NCI-H69 (cell line): ENCODE measurements around the gene NFATC1.

ENCODE experiments used
- DNase-seq: peaks from one replicate; lab custom pipeline; 2025; lab: John Stamatoyannopoulos, UW

NFATC1 gene

DNA sequence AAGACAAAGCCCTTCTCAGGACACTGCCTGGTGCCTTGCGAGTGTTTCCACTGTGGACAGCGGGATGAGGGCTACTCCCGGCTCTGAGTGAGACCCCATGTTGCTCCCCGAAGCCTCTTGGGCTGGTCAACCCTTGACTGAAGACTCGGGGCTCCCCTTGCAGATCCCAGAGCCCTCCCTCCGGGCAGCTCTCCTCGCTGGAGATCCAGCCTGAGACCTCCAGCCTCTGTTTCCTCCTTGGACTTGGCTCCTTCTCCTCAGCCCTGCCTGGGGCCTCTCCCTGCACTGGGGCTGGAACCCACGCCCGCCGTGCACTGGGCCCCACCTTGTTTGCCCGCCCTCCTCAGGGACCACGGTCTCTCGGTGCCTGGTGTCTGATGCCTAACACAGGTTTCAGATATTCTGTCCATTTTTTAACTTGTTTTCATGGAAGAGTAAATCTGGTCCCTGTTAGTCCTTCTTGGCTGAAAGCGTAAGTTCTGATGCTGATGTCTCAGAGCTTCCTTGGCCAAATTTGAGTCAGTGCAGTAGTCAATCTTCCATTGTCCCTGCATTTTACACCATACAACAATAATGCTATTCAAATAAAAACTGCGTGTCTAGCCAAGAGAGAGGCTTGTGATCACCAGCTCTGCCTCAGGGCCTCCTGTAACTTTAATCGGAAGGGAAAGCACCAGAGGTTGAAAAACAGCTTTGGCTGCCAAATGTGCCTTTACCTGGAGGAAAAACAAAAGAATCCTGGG lies 144.6 kb downstream of the NFATC1 start:
- no peak for DNase-seq

DNA sequence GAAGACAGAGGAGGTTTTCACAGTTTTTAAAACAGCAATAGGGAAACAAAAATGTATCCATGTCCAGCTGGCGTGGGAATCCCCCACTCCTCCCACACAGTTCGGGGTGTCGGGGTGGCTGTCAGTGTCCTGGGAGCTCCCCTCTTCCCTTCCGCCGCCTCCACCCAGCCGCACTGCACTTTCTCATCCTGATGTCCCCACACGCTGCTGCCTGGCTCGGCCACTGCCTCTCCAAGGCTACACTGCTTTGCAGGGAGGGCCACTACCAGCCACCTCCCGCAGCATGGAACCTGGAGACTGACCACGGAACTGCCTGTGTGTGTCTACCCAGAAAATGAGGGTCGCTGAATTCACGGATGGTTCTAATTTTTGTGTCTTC lies 145.2 kb downstream of the NFATC1 start:
- DNase-seq, result no peak

DNA sequence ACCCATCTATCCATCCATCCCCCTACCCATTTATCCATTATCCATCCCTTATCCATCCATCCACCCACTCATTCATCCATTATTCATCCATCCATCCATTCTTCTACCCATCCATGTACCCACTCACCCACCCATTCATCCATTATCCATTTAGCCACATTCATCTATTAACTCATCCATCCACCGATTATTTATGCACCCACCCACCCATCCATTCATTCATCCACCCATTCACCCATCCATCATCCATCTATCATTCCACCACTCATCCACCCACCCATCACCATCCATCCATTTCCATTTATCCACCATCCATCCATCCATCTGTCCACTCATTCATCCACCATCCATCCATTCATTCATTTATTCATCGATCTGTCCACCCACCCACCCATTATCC lies 146.5 kb downstream of the NFATC1 start:
- DNase-seq, result no peak

DNA sequence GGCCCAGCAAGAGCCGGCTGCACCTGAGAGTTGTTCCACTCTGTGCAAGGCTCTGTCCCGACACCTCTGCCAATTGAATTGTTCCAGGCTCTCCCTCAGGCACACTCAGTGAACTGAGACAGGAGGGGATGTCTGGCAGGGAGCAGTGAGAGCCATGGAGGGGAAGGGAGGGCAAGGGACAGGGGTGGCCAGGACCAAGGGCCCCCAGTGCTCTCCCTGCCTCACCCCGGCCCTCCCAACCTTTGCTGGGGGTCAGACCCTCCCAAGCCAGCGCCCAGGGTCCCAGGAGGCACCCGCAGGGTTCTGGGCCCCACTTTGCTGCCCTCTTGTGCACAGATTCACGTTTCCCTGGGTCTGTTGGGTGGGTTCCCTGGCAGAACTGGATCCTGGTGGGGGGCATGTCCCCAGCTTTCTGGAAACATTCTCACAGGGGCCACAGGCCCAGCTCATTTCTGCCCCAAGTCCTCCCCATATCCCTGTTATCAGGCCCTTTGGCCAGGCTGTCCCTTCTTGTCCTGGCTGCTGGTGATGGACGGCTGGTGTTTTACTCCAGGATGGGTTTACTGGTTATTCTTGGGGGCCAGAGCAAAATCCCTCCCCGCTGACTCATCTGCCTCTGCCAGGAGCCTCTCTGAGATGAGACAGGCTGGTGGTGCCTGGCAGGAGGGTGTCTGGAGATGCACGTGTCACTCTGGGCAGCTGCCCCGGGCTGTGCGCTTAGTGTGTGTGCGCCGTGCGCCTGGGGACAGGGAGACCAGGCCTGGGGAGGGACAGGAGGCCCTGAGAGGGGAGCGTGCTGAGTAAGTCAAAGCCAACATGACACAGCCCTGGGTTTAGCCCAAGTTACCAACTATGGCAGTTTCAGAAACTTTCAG lies 147.4 kb downstream of the NFATC1 start:
- DNase-seq, result no peak

DNA sequence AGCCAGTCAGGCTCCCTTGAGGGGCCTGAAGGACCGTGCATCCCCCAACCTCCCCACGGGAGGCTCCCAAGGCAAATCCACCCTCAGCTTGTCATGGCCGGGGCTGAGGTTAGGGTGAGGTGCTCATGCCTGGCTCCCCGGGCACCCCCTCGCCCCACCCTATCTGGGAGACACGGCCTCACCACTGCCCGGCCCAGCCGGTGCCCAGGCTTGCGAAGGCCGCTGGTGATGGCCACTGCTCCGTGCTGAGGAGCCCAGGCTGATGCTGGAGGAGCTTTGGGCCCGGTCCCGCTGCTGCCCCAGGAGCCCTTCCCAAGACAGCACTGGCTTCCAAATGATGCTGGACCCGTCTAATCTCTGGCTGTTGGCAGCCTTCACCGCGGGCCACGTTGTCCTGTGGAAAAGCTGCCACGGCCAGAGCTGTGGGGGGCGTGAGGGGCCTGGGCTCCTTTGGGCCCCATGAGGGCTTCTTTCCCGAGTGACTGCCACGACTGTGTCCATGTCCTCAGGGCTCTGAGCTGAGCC lies 148.2 kb downstream of the NFATC1 start:
- no peak for DNase-seq

DNA sequence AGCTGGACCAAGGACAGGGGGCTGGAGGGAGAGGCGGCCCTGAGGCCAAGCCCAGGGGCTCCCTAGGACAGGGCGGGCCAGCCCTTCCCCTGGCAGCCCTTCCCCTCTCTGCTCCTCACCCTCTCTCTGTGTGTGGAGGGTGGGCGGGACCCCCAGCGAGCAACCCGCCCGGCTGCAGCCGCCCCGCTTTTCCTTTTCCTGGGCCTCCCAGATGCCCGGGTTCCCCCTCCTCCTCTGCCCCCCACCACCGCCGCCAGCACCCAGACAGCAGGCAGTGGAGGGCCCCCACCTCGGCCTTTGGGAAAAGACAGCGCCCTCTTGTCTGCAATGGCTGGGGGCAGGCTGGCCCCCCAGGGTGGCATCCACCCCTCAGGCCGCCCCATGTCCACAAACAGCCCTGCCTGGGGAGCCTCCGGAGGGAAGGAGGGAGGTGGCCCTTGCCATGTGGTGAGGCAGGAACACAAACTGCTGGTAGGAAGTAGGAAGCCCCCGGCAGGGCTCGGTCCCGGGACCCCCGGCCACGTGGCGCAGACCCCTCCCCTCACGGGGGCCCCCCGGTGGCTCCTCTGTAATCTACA lies 148.7 kb downstream of the NFATC1 start:
- no peak for DNase-seq

DNA sequence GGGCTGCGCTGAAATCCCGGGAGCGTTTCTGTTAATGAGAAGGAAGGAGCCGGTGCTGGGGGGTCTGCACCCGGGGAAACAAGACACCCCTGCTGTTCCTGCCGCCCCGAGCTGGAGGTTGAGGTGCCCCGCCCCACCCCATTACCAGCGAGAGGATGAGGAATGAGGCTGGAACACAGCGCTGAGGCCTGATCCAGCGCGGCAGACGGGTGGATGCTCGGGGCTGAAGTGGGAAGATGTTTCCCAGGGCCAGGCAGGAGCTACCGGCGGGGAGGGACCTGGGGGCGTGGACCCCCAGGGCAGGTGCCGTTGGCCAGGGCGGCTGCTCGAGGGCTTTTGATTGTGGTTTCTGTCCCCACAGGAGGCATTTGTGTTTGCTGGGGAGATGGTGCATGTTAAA lies 149.5 kb downstream of the NFATC1 start:
- no peak for DNase-seq

DNA sequence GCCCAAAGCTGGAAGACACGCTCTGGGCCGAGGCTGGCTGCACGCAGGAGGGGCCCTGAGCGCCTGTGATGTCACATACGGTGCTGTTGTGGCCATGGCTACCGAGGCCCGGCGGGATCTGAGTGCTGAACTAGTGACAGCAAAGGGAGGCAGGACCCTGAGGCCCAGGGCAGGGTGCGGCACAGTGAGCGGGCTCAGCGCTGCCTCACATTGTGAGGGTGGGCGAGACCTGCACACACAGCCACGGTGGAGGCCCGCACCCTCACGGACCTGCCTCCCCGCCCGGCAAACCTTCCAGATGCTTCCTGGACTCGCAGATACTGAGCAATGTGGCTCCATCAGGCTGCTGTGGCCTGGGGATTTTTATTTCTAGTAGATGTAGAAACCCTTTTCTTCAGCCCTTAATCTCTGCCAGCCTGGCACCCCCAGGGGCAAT lies 150.0 kb downstream of the NFATC1 start:
- no peak for DNase-seq

DNA sequence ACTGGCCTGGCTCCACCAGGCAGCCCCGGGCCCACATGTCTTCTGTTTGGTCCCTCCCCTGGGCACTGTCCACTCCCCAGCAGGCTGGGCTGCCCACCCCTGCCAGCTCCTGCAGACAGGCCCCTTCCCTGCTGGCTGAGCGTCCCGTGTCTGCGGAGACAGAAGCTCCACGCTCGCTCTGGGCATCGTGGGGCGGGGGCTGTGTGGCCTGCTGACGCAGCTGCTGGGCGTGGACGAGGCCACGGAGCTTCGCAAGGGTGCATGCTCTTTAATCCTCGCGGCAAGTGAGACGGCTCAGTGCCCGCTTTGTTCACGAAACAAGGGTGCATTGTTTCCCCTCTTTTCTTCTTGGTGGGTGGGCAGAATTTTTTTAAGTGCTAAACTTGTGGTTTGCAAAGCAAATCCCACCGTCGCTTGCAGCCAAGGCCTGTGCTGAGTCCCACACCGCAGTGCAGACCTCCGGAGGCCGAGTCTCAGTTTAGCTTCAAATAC lies 151.1 kb downstream of the NFATC1 start:
- DNase-seq, result no peak

DNA sequence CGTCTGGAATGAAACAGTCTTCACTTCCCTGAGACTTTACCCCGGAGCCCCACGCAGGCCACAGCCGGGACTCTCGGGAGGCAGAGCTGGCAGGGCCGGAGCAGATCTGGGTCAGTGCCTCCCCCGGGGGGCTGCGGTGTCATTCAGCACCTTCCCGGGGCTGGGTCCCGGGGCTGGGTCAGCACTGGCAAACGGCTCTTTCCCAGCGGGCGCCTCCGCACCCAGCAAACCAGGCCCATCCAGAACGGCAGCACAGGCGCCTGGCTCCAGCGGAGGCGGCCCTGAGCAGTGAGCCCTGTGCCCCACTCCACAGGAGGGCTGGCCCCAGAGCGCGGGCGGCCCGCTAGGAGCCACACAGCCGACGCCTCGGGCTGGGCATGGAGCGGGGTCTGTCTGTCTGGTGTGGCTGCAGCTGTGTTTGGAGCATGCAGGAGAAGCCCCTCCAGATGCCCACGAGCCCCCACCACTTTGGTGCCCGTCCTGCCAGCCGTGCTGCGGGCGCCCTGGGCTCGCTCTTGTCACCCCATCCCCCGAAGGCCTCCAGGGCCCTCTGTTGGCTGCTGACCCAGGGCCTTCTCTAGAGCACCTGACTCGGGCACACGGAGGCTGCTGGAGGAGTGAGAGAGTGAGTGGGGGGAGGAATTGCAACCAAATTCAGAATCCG lies 151.8 kb downstream of the NFATC1 start:
- DNase-seq, result no peak

DNA sequence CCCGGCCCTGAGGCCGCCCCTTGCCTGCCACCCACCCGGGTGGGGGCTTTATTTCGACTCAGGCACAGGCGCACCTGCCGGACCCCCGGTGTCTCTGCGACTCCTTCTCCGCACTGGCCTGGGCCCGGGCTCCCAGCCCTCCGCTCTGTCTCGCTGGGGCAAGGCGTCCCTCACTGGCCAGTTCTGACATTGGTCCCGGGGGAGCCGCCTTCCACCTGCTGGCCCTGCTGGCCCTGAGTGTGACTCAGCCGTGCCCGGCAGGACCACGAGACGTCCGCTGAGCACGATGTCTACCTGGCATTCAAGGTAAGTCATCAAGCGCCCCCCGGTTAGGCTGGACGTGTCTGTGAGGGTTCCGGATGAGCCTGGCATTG lies 152.3 kb downstream of the NFATC1 start:
- no peak for DNase-seq

DNA sequence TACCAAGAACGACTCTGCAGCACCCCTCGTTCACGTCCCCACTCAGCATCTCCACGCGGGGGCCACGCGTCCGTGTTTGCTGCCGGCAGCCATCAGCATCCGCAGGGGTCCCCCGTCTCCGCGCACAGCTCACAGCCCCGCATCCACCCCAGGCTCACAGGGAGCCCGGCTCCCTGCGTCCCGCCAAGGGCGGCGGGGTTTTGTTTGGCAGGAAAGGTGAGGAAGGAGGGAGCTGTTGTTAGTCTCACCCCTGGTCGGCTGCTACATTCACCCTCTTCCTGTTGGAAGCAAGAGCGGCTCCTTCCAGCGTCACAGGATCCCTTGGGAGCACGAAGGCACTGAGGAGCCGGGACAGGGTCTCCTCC lies 152.9 kb downstream of the NFATC1 start:
- DNase-seq, result no peak

DNA sequence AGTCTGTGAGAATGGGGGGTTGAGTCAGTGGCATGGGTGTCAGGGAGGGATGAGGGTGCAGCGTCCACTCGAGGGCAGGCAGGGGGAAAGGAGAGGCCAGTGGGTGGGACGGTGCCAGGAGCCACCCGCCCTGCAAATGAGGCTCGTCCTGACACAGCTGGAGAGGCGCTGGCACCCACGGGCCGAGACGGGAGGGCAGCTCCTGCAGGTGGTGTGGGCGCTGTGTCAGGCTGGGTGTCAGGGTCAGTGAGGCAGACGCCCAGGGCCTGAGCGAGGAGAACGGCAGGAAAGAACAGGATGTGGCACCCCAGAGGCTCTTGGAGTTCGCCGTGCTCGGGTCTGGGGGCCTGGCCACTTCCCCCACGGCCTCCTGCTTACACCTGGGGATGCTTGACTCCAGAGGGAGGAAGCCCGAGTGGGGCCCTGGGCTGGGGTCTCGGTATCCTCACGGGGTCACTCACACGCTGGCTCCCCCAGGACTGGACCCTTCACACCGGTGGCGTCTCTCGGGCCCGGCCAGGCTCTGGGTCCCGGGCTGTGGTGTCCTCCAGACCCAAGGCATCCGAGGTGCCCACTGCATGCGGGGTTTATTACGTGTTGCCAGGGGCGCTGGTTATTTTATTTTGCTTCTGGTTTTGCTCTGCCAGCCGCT lies 153.4 kb downstream of the NFATC1 start:
- DNase-seq, result no peak

DNA sequence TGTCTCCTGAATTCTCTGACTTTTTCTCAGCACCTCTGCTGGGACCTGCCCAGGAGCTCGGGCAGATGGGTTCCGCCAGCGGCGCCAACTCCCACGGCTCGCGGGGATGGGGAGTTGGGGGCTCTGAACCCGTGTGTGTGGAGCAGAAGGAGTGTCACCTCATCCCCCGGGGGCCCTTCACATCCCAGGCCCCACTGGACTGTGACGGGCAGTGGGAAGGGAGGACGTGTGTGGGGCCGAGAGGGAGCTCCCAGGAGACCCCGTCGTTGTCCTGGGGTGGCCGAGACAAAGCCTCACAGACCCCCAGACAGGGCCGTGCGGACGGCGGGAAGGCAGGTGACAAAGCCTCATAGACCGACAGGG lies 153.9 kb downstream of the NFATC1 start:
- no peak for DNase-seq

DNA sequence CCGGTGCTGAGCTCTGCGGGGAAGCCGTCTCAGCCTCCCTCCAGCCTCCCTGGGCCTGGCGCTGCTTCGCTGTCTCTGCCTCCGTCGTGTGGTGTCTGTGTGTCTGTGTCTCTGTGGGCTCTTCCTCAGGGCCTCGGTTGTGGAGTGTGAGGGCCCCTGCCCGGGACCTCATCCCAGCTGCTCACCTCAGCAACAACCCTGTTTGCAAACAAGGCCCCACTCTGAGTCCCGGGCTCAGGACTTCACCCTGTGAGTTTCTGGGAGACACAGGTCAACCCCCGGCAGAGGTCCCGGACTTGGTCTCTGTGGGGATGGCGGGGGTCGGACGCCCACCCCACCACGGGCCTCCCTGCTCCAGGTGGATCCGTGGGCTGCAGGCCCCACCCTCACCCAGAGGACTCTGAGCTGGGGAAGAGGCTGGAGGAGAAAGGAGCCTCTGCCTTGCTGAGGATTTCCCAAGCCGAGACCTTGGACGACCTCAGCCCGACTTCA lies 156.5 kb downstream of the NFATC1 start:
- DNase-seq, result no peak

DNA sequence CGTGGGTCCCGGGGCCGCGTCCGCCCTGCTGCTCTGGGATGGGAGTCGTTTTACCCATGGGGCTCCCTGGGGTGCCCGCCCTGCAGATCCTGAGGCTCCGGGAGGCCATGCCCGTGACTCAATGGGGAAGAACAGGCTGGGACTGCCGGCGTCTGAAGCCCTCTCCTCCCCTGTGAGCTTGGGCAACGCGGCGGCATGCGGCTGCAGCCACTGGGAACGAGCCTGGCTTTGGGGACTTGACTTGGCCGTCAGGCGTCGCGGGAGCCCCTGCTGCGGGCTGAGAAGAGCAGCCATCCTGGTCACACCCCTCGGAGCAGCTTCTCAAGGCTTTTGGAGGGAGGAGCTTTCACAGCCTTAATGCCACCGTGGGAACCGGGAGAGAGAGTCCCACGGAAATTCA lies 157.0 kb downstream of the NFATC1 start:
- peak; percentile 21 for DNase-seq

DNA sequence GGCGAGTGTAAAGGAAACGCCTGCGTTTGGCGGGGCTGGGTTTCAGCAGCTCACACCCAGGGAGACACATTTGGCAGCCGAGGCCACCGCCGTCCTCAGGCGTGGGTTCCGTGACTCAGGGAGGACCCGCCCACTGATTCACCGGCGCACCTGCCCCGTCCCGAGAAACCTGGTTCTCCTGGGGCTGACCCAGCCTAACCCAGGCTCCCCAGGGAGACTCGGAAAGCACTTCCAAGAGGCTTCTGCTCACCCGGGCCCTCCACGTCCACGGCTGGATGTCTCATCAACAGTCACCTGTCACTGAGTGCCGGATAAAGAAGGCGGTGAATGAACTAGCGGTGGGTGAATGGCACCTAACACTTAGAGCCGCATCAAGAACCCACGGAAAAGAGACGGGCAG lies 157.4 kb downstream of the NFATC1 start:
- DNase-seq, result no peak

DNA sequence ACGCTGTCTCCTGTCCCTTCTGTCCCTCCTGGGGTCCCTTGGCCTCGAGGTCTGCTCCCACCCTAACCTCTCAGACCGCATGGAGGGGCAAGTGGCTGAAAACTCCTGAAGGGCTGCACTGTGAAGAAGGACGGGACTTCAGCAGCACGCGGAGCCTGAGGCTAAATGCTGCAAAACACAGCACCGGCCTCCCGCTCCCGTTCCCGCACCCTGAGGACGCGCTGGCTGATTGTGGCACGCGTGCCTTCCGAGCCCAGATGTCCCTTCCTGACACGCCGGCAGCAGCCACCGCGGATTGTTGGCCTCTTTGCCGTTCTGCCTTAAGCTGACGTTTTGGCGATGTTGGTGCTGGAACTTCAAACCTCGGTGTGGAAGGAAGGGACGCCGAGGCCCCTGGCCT lies 158.0 kb downstream of the NFATC1 start:
- DNase-seq, result no peak

DNA sequence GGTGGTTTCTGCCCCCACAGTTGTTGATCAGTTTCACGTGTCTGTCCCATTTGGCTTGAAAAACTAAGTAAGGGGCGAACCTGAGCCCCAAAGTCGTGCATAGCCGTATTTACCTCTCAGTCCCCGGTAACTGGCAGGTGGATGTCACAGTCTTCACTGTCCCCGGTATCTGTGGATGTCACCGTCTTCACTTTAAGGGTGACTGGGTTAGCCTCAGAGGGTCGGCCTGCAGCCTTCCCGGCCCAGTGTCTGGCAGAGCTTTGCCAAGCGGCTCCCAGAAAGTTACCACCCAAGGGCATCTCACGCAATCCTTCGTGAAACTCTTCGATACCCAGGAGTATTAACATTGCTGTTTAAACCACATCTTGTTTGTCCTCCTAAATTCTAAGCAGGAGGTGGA lies 158.6 kb downstream of the NFATC1 start:
- DNase-seq, result no peak

DNA sequence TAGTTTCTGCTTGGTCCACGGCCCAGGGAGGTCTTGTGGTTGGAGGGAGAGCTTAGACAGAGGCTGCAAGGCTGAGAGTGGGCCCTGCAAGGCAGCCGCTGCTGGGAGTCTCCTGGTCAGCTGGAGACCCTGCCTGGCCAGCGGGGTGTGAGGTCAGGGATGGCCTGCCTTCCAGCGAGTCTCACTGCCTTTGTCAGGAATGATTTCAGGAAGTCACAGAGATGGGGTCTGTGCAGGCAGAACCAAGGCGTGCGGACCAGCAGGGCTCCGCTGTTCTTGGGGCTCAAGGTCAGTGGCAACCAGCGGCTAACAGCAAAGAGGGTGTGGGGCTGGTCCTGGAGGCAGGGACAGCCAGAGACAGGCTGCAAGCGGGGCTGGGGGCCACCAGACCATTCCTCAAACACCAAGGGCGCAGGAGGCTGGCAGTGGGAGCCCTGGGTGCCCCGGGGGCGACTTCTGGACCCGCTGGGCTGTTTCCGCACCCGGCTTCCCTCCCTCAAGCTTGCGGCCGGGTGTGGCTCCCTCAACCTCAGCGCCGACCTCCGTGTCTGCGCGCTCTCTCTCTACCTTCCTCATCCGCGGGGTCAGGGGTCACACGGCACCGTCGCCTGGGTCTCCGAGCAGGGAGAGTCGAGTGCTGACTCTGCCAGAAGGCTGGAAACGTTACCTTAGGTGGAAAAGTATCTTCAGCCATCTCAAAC lies 159.4 kb downstream of the NFATC1 start:
- no peak for DNase-seq

DNA sequence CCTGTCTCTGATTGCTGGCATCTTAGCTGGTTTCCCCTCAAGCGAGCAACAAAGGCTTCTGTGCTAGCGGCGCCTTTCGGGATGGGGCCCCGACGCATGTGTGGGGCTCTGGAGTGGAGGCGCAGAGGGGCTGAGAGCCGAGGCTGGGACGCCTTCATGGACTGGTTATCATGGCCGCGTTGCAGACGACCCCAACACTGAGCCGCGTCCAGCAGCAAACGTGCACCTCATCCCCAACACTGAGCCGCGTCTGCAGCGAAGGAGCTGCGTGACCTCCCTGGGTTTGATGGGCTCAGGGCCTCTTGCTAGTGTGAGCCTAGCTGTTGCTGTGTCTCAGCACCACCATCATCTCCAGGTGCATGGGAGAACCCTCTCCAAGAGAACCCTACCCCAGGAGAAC lies 160.2 kb downstream of the NFATC1 start:
- DNase-seq, result no peak
